HepG2 (cell line): Measurements from ENCODE around the gene SATB2. TPM values are rescaled to one million over a fixed set of nuclear protein-coding genes. Genes with fewer than 3 reads are reported as not detected.

Experiments used
- ATAC-seq: fragments of 200-7000 bp; cut with Tn5 transposase; 3 replicates; pipeline ENCODE4 v1.9.1; 2020; ENCODE audit warnings: mild to moderate bottlenecking, moderate library complexity
- BruUV-seq: library from RNA; stranded (reverse); fragments of 400-500 nt; replicated peaks from 2 replicates; lab custom pipeline; 2021; lab: Mats Ljungman, UMichigan
- CTCF ChIA-PET: fragments of 300-600 bp; formaldehyde crosslinking; extraction: SDS; loops from one replicate; lab custom pipeline; 2021; ENCODE audit warnings: low total read pairs, inconsistent platforms, low intra/inter-chr PET ratio; lab: Yijun Ruan, JAX
- POLR2A ChIA-PET: fragments of 350-600 bp; sonication (Branson Sonifier 250); formaldehyde crosslinking; loops from one replicate; lab custom pipeline; 2020; ENCODE audit warnings: antibody characterized with exemption, inconsistent platforms; lab: Yijun Ruan, JAX
- DNase-seq: peaks from one replicate; pipeline ENCODE4 v3.0.0-alpha.2; 2015; ENCODE audit warnings: low spot score
- FAIRE-seq: peaks from 3 replicates; lab custom pipeline; 2011; peaks lifted over from hg19 to GRCh38; lab: Jason Lieb, UNC
- H2AFZ ChIP-seq: one replicate; pipeline ENCODE4 v1.6.1; 2011; ENCODE audit warnings: low read length, inconsistent platforms
- H3K27ac ChIP-seq: fragments of 300-600 bp; 3 replicates; pipeline ENCODE4 v1.8.0; 2011; ENCODE audit warnings: mixed run types, mild to moderate bottlenecking, mixed read lengths, low read length, inconsistent platforms; ENCODE audit not compliant: insufficient read depth; ENCODE audit errors: extremely low read length
- H3K27me3 ChIP-seq, 2 experiments: fragments of 200-600 bp in 1 of 2; 2 replicates in 1 of 2; 3 replicates in 1 of 2; pipeline versions ENCODE4 v1.6.0 to v1.8.0; 2011; ENCODE audit warnings: low read length in 2 of 2, mild to moderate bottlenecking in 2 of 2, moderate library complexity in 2 of 2, inconsistent platforms in 1 of 2; ENCODE audit not compliant: insufficient read depth in 2 of 2, control insufficient read depth in 1 of 2
- H3K36me3 ChIP-seq, 2 experiments: fragments of 200-600 bp in 1 of 2; replicated peaks in 1 of 2; 2 replicates in 1 of 2; 3 replicates in 1 of 2; pipeline versions ENCODE4 v1.5.1 to v1.8.0; 2011; ENCODE audit warnings: low read length in 2 of 2, inconsistent platforms in 1 of 2; ENCODE audit not compliant: insufficient read depth in 2 of 2, control insufficient read depth in 1 of 2
- H3K4me1 ChIP-seq: 2 replicates; pipeline ENCODE4 v1.5.1; 2012; ENCODE audit warnings: low read length, inconsistent platforms; ENCODE audit not compliant: insufficient read depth
- H3K4me2 ChIP-seq: 2 replicates; pipeline ENCODE4 v1.6.0; 2011; ENCODE audit warnings: low read depth, low read length, inconsistent platforms
- H3K4me3 ChIP-seq, 3 experiments: fragments of 200-600 bp in 1 of 3; sonication (generic), shearing (Covaris generic) in 1 of 3; replicated peaks in 1 of 3; 2 replicates each; pipeline ENCODE4 v1.5.1; 2011 to 2016; ENCODE audit warnings: low read length in 3 of 3, inconsistent platforms in 2 of 3, low read depth in 2 of 3, mild to moderate bottlenecking in 2 of 3, control low read depth in 1 of 3, mixed read lengths in 1 of 3; ENCODE audit not compliant: insufficient read depth in 1 of 3
- H3K79me2 ChIP-seq: one replicate; pipeline ENCODE4 v1.6.1; 2011; ENCODE audit warnings: low read length, inconsistent platforms; ENCODE audit not compliant: insufficient read depth
- H3K9ac ChIP-seq: 2 replicates; pipeline ENCODE4 v1.6.0; 2011; ENCODE audit warnings: mild to moderate bottlenecking, low read depth, low read length, inconsistent platforms; ENCODE audit not compliant: insufficient read depth
- H3K9me3 ChIP-seq: 2 replicates; pipeline ENCODE4 v1.5.1; 2012; ENCODE audit warnings: mild to moderate bottlenecking, low read length
- H4K20me1 ChIP-seq: 2 replicates; pipeline ENCODE4 v1.6.0; 2011; ENCODE audit warnings: inconsistent platforms, mild to moderate bottlenecking, low read length, moderate library complexity; ENCODE audit not compliant: insufficient read depth
- SMC3 ChIP-seq: IDR thresholded peaks from 2 replicates; pipeline ENCODE4 v1.6.1; 2011; ENCODE audit warnings: low read length, improper control_type of control experiment
- STAG1 ChIP-seq: sonication (generic); formaldehyde crosslinking; IDR thresholded peaks from 2 replicates; pipeline ENCODE4 v1.4.0; 2020; ENCODE audit warnings: missing genetic modification reagents
- ZNF597 ChIP-seq: sonication (generic); formaldehyde crosslinking; IDR thresholded peaks from 2 replicates; pipeline ENCODE4 v1.5.0; 2020; ENCODE audit warnings: missing genetic modification reagents
- ZSCAN29 ChIP-seq: sonication (generic); formaldehyde crosslinking; conservative IDR thresholded peaks from 2 replicates; pipeline ENCODE4 v1.4.0; 2020; ENCODE audit warnings: mild to moderate bottlenecking, missing genetic modification reagents
- WGBS: methylation state at CpG from one replicate; pipeline ENCODE4 v1.1.6; 2017; ENCODE audit warnings: low lambda C conversion rate; 5-methylcytosine and 5-hydroxymethylcytosine counted together
- in situ Hi-C: cut with HindIII; loops from 2 replicates; pipeline ENCODE4 v1.10.0; 2017; ENCODE audit warnings: low pct_unique_long_range_greater_than_20kb; ENCODE audit not compliant: extremely low pct_ligation_motif_present
- intact Hi-C: fragments of 100-400 bp; cut with micrococcal nuclease; formaldehyde crosslinking; loops from one replicate; pipeline ENCODE4 v1.10.0; 2022; ENCODE audit not compliant: unreplicated experiment
- polyA plus RNA-seq, 8 experiments: library from polyadenylated mRNA; depleted of rRNA in 3 of 8; stranded (reverse) in 7 of 8; unstranded in 1 of 8; fragments of >200 nt; fragmentation: Illumina TruSeq in 4 of 8; extraction: Trizol in 4 of 8; gene quantifications; 2 replicates each; pipeline versions ENCODE4 v1.2.1 to v1.2.3, GENCODE V29; 2011 to 2016; ENCODE audit warnings: low read depth in 4 of 8, missing spikeins in 1 of 8, mixed read lengths in 1 of 8; ENCODE audit not compliant: insufficient read depth in 1 of 8
- total RNA-seq, 5 experiments: library from RNA; depleted of rRNA; stranded (reverse); fragments of >200 nt; fragmentation: Illumina TruSeq; extraction: Trizol; gene quantifications; 2 replicates each; pipeline ENCODE4 v1.2.3, GENCODE V29; 2016; ENCODE audit warnings: low read depth in 1 of 5
- TF ChIP-seq, protein P1 (sequence below): sonication (generic); formaldehyde crosslinking; IDR thresholded peaks from 2 replicates; pipeline ENCODE4 v1.5.0; 2020; ENCODE audit warnings: mild to moderate bottlenecking, missing genetic modification reagents, moderate library complexity

The SATB2 gene
- total and polyA plus RNA-seq, 2 of the 13 experiments (the other 11 are each of a cell fraction or from before 2014, with no cell fraction given) = 2.5 to 5.5 TPM

DNA sequence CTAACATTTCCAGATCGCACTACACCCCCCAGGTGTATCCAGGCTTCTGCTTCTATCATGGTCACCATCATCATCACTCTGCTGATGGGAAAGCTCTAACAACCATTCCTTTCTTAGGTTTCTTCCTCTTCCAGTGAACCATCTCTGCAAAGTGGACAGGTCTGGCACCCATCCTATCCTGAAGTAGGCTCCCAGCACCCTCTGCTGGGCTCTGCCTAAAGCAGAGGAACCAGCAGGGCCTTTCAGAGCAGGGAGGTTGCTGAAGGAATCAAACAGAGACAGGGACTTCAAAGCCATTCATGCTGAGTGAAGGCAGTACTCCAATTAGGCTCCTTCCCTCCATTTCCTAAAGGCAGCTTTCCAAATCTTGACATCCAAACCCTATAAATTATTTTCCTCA, 27.2 kb upstream of the SATB2 start:
- no peaks in the 10 kb centered on the region; a peak in 1 of 5 replicates for H3K27me3 ChIP-seq
- no peak overlapping the region for H3K27ac ChIP-seq
- no peak overlapping the region for H3K9ac ChIP-seq
- ChIA-PET CTCF (interaction anchor here (1.5 to 1.6 kb wide), 3 partner anchors 14 to 1170 kb away, joined by 3 to 10 read pairs (median 6); no protein-coding TSS in a partner anchor), POLR2A (no interaction called here)
- H3K9me3 ChIP-seq = no peaks in the 10 kb centered on the region
- H3K4me1 ChIP-seq = no peaks in the 10 kb centered on the region
- BruUV-seq = no TSS peak
- in situ Hi-C loops = loop anchor here (5.0 to 25.0 kb wide), 3 partner anchors 448 to 1168 kb away; no protein-coding TSS in a partner anchor
- intact Hi-C loops = loop anchor here (5.0 kb wide), 3 partner anchors 252 to 1113 kb away; no protein-coding TSS in a partner anchor
- no peak for DNase-seq
- no peak overlapping the region for H2AFZ ChIP-seq
- WGBS = 31% methylated on average over 1 of the region's 1 CpG
- no peaks in the 10 kb centered on the region for H3K36me3 ChIP-seq
- no peak for TF ChIP-seq ZNF597 (CRISPR knock-in tag)
- TF ChIP-seq STAG1 (CRISPR knock-in tag) = peak; percentile 71
- TF ChIP-seq, protein P1, sequence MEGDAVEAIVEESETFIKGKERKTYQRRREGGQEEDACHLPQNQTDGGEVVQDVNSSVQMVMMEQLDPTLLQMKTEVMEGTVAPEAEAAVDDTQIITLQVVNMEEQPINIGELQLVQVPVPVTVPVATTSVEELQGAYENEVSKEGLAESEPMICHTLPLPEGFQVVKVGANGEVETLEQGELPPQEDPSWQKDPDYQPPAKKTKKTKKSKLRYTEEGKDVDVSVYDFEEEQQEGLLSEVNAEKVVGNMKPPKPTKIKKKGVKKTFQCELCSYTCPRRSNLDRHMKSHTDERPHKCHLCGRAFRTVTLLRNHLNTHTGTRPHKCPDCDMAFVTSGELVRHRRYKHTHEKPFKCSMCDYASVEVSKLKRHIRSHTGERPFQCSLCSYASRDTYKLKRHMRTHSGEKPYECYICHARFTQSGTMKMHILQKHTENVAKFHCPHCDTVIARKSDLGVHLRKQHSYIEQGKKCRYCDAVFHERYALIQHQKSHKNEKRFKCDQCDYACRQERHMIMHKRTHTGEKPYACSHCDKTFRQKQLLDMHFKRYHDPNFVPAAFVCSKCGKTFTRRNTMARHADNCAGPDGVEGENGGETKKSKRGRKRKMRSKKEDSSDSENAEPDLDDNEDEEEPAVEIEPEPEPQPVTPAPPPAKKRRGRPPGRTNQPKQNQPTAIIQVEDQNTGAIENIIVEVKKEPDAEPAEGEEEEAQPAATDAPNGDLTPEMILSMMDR (CRISPR knock-in tag) = peak; percentile 51
- peak; percentile 7; the same call in 1 of the 2 replicates for TF ChIP-seq SMC3
- no peak for TF ChIP-seq ZSCAN29
- TF ChIP-seq, all 625 proteins: peak for 3
- no peak overlapping the region for H3K4me2 ChIP-seq
- no peaks in the 10 kb centered on the region for H3K79me2 ChIP-seq
- FAIRE-seq = no peak
- ATAC-seq = peak; percentile 83
- no peak overlapping the region for H3K4me3 ChIP-seq
- no peaks in the 10 kb centered on the region for H4K20me1 ChIP-seq
